B cell (primary cell): ENCODE measurements around the gene PLEKHG4.

Experiments used
- EZH2 ChIP-seq: IDR thresholded peaks from 2 replicates; pipeline ENCODE4 v1.6.1; 2012; ENCODE audit warnings: borderline replicate concordance, low read depth, mild to moderate bottlenecking, moderate library complexity, low read length; ENCODE audit not compliant: insufficient read depth, poor library complexity, severe bottlenecking
- TF ChIP-seq, protein P1 (sequence below): fragments of 200-600 bp; IDR thresholded peaks from one replicate; pipeline ENCODE4 v1.8.0; 2022; ENCODE audit warnings: antibody characterized with exemption, mild to moderate bottlenecking

DNA sequence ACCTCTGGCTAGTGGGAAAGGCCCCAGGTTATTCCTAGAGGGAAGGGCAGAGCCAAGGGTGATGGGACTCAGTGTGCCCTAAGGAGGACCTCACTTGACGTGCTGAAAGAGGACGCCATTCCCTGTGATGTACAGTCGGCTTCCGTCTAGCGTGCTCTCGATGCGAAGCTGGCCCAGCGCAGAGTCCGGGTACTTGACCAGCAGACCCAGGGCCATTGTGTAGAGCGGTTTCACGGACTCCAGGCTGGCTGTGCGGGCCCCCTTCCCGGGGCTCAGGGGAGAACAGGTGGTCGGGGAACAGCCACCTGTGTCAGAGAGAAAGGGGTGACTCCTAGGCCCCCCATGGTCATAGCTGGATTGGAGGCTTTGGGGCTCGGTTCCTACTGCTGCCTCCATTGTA, 19.9 kb downstream of the PLEKHG4 start:
- TF ChIP-seq, protein P1, sequence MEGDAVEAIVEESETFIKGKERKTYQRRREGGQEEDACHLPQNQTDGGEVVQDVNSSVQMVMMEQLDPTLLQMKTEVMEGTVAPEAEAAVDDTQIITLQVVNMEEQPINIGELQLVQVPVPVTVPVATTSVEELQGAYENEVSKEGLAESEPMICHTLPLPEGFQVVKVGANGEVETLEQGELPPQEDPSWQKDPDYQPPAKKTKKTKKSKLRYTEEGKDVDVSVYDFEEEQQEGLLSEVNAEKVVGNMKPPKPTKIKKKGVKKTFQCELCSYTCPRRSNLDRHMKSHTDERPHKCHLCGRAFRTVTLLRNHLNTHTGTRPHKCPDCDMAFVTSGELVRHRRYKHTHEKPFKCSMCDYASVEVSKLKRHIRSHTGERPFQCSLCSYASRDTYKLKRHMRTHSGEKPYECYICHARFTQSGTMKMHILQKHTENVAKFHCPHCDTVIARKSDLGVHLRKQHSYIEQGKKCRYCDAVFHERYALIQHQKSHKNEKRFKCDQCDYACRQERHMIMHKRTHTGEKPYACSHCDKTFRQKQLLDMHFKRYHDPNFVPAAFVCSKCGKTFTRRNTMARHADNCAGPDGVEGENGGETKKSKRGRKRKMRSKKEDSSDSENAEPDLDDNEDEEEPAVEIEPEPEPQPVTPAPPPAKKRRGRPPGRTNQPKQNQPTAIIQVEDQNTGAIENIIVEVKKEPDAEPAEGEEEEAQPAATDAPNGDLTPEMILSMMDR = no peak
- no peak for TF ChIP-seq EZH2
